GM12878 (cell line): ENCODE data around the gene IFRD2.

ENCODE experiments used
- EGR1 ChIP-seq, 2 experiments: IDR thresholded peaks; 1 replicate in 1 of 2; 2 replicates in 1 of 2; pipeline ENCODE4 v1.6.1; 2011 to 2012; ENCODE audit warnings: low read depth in 2 of 2, low read length in 2 of 2, borderline replicate concordance in 1 of 2, mild to moderate bottlenecking in 1 of 2, moderate library complexity in 1 of 2
- HCFC1 ChIP-seq: fragments of 150-350 bp; IDR thresholded peaks from 2 replicates; pipeline ENCODE4 v1.6.1; 2014; ENCODE audit warnings: low read length
- NFYB ChIP-seq: IDR thresholded peaks from 2 replicates; pipeline ENCODE4 v1.6.1; 2011; ENCODE audit warnings: low read depth, mild to moderate bottlenecking, low read length, improper control_type of control experiment, moderate library complexity; ENCODE audit not compliant: insufficient read depth
- NR2F1 ChIP-seq: fragments of 450-650 bp; conservative IDR thresholded peaks from 2 replicates; pipeline ENCODE4 v1.6.1; 2017; ENCODE audit warnings: mild to moderate bottlenecking
- POLR2AphosphoS5 ChIP-seq: IDR thresholded peaks from 2 replicates; pipeline ENCODE4 v1.6.1; 2011; ENCODE audit warnings: mild to moderate bottlenecking, low read length, inconsistent platforms
- SREBF1 ChIP-seq: IDR thresholded peaks from 2 replicates; pipeline ENCODE4 v1.6.1; 2012; ENCODE audit warnings: mild to moderate bottlenecking, low read length
- SRF ChIP-seq, 2 experiments: IDR thresholded peaks; 2 replicates each; pipeline ENCODE4 v1.6.1; 2011; ENCODE audit warnings: low read depth in 2 of 2, low read length in 2 of 2, mild to moderate bottlenecking in 1 of 2, moderate library complexity in 1 of 2
- YY1 ChIP-seq: IDR thresholded peaks from 2 replicates; pipeline ENCODE4 v1.6.1; 2011; ENCODE audit warnings: low read depth, mild to moderate bottlenecking, low read length
- TF ChIP-seq, protein P1 (sequence below): fragments of 450-650 bp; formaldehyde crosslinking; IDR thresholded peaks from 2 replicates; pipeline ENCODE4 v1.5.0; 2022; ENCODE audit warnings: mild to moderate bottlenecking, missing genetic modification characterization
- TF ChIP-seq, protein P2 (sequence below): IDR thresholded peaks from 2 replicates; pipeline ENCODE4 v1.6.1; 2012; ENCODE audit warnings: low read length, inconsistent platforms
- TF ChIP-seq, protein P3 (sequence below): IDR thresholded peaks from 2 replicates; pipeline ENCODE4 v1.6.1; 2011; ENCODE audit warnings: low read depth, low read length, improper control_type of control experiment, borderline replicate concordance
- TF ChIP-seq, protein P4 (sequence below): fragments of 450-650 bp; IDR thresholded peaks from 2 replicates; pipeline ENCODE4 v1.6.1; 2016; ENCODE audit warnings: mild to moderate bottlenecking
- TF ChIP-seq, protein P5 (sequence below), 3 experiments: IDR thresholded peaks in 2 of 3; conservative IDR thresholded peaks in 1 of 3; 2 replicates each; pipeline ENCODE4 v1.5.1; 2011; ENCODE audit warnings: low read depth in 3 of 3, low read length in 3 of 3, mild to moderate bottlenecking in 3 of 3, control low read depth in 2 of 3, moderate library complexity in 2 of 3, inconsistent platforms in 1 of 3, mixed read lengths in 1 of 3; ENCODE audit not compliant: control insufficient read depth in 2 of 3, insufficient read depth in 1 of 3; ENCODE audit errors: extremely low read depth in 1 of 3

DNA sequence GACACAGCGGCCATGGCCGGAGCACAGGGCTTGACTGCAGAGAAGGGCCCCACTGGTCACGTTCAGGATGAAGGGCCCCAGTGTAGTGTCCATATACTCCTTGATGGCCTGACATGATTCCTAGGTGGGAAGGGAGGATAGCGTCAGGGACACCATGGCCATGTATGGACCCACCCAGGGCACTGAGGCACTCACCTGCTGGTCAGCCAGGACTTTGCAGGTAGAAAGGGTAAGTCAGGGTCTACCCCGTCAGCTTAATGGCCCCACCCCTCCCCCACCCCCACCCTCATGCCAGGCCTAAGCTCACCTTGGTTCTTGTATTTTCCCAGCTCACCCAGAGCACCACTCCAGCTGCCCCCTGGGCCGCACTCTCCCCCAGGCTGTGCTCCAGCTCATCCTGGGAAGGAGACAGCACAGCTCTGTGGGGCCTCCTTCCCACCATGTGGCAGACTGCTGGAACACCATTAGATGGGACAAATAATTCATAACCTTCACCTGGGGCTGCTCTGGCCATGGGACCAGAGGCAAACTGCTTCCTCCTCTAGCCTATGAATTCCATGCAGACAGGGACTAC is 8.5 kb upstream of the IFRD2 start:
- TF ChIP-seq NR2F1 (no peak), YY1 (no peak), NFYB (no peak), EGR1 (IDR thresholded peaks at IDR 0.05; ENCODE audit: borderline replicate concordance in 1 of 2, low read depth in 2 of 2, low read length in 2 of 2) (no peak), POLR2AphosphoS5 (no peak), SRF (IDR thresholded peaks at IDR 0.05; ENCODE audit: low read depth in 2 of 2, low read length in 2 of 2) (no peak), HCFC1 (no peak), SREBF1 (no peak)
- TF ChIP-seq, protein P1, sequence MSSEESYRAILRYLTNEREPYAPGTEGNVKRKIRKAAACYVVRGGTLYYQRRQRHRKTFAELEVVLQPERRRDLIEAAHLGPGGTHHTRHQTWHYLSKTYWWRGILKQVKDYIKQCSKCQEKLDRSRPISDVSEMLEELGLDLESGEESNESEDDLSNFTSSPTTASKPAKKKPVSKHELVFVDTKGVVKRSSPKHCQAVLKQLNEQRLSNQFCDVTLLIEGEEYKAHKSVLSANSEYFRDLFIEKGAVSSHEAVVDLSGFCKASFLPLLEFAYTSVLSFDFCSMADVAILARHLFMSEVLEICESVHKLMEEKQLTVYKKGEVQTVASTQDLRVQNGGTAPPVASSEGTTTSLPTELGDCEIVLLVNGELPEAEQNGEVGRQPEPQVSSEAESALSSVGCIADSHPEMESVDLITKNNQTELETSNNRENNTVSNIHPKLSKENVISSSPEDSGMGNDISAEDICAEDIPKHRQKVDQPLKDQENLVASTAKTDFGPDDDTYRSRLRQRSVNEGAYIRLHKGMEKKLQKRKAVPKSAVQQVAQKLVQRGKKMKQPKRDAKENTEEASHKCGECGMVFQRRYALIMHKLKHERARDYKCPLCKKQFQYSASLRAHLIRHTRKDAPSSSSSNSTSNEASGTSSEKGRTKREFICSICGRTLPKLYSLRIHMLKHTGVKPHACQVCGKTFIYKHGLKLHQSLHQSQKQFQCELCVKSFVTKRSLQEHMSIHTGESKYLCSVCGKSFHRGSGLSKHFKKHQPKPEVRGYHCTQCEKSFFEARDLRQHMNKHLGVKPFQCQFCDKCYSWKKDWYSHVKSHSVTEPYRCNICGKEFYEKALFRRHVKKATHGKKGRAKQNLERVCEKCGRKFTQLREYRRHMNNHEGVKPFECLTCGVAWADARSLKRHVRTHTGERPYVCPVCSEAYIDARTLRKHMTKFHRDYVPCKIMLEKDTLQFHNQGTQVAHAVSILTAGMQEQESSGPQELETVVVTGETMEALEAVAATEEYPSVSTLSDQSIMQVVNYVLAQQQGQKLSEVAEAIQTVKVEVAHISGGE (CRISPR knock-in tag): no peak
- TF ChIP-seq, protein P2, sequence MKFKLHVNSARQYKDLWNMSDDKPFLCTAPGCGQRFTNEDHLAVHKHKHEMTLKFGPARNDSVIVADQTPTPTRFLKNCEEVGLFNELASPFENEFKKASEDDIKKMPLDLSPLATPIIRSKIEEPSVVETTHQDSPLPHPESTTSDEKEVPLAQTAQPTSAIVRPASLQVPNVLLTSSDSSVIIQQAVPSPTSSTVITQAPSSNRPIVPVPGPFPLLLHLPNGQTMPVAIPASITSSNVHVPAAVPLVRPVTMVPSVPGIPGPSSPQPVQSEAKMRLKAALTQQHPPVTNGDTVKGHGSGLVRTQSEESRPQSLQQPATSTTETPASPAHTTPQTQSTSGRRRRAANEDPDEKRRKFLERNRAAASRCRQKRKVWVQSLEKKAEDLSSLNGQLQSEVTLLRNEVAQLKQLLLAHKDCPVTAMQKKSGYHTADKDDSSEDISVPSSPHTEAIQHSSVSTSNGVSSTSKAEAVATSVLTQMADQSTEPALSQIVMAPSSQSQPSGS: no peak
- TF ChIP-seq, protein P3, sequence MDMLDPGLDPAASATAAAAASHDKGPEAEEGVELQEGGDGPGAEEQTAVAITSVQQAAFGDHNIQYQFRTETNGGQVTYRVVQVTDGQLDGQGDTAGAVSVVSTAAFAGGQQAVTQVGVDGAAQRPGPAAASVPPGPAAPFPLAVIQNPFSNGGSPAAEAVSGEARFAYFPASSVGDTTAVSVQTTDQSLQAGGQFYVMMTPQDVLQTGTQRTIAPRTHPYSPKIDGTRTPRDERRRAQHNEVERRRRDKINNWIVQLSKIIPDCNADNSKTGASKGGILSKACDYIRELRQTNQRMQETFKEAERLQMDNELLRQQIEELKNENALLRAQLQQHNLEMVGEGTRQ: no peak
- TF ChIP-seq, protein P4, sequence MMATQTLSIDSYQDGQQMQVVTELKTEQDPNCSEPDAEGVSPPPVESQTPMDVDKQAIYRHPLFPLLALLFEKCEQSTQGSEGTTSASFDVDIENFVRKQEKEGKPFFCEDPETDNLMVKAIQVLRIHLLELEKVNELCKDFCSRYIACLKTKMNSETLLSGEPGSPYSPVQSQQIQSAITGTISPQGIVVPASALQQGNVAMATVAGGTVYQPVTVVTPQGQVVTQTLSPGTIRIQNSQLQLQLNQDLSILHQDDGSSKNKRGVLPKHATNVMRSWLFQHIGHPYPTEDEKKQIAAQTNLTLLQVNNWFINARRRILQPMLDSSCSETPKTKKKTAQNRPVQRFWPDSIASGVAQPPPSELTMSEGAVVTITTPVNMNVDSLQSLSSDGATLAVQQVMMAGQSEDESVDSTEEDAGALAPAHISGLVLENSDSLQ: no peak
- TF ChIP-seq, protein P5, sequence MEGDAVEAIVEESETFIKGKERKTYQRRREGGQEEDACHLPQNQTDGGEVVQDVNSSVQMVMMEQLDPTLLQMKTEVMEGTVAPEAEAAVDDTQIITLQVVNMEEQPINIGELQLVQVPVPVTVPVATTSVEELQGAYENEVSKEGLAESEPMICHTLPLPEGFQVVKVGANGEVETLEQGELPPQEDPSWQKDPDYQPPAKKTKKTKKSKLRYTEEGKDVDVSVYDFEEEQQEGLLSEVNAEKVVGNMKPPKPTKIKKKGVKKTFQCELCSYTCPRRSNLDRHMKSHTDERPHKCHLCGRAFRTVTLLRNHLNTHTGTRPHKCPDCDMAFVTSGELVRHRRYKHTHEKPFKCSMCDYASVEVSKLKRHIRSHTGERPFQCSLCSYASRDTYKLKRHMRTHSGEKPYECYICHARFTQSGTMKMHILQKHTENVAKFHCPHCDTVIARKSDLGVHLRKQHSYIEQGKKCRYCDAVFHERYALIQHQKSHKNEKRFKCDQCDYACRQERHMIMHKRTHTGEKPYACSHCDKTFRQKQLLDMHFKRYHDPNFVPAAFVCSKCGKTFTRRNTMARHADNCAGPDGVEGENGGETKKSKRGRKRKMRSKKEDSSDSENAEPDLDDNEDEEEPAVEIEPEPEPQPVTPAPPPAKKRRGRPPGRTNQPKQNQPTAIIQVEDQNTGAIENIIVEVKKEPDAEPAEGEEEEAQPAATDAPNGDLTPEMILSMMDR (IDR thresholded peaks at IDR 0.05 in 2 of 3, conservative IDR thresholded peaks at IDR 0.05 in 1 of 3; ENCODE audit: control insufficient read depth in 2 of 3, extremely low read depth in 1 of 3, insufficient read depth in 1 of 3, low read depth in 3 of 3, low read length in 3 of 3): no peak
